ENCODE measurements around the gene SOX6. TPM values are rescaled to one million over a fixed set of nuclear protein-coding genes. Genes with fewer than 3 reads are reported as not detected.

The SOX6 gene
- total RNA-seq, 1 experiment from 2014 or later = not detected

DNA sequence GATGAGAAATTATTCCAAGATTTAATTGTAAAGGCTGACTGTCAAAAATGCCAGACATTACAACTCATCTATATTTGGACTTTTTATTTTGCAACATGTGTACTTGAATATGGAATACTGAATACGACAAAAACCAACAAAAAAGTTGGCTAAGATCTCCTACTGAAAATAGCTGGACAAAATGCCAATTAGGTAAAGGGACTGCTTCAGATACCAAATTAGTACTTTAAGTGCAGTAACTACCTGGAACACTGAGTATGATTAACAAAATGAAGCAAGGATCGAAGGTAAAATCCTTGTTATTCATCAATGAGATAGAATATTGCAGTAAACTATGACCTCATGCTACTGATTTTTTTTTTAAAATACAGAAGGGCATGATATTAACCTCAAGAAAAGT is 173.8 kb downstream of the SOX6 start:
- Histone ChIP-seq H3K9me3 (ENCODE audit: control insufficient read depth, low read depth, low read length) (no peaks in the 10 kb centered on the region), H3K9ac (ENCODE audit: extremely low read depth, insufficient read length, low read length) (no peak overlapping the region), H3K4me2 (ENCODE audit: insufficient read depth, insufficient read length, low read length) (no peak overlapping the region), H2AFZ (ENCODE audit: low read length) (no peak overlapping the region), H4K5ac (ENCODE audit: insufficient read length, low read depth, low read length) (no peak overlapping the region), H2BK120ac (ENCODE audit: low read depth, low read length, poor library complexity, severe bottlenecking) (no peak overlapping the region), H4K91ac (ENCODE audit: insufficient read length, low read depth, low read length) (no peak overlapping the region), H3K56ac (ENCODE audit: insufficient read length, low read depth, low read length) (no peak overlapping the region), H2AK5ac (ENCODE audit: insufficient read length, low read length) (no peak overlapping the region), H3K18ac (ENCODE audit: insufficient read length, low read depth, low read length) (no peak overlapping the region), H3K79me2 (ENCODE audit: insufficient read depth, low read length) (no peaks in the 10 kb centered on the region), H3K27me3 (ENCODE audit: insufficient read depth, low read length) (no peaks in the 10 kb centered on the region; the same call in 1 of the 2 replicates), H2BK5ac (ENCODE audit: insufficient read length, low read length) (no peak overlapping the region), H3K4ac (ENCODE audit: low read depth, low read length) (no peak overlapping the region), H3K79me1 (ENCODE audit: insufficient read depth, low read depth, low read length, poor library complexity, severe bottlenecking) (no peaks in the 10 kb centered on the region), H2BK15ac (ENCODE audit: low read depth, low read length) (no peak overlapping the region), H4K8ac (replicated peaks; ENCODE audit: insufficient read length, low read depth, low read length) (no peak overlapping the region), H3T11ph (ENCODE audit: low read length) (no peak overlapping the region), H3K23me2 (ENCODE audit: insufficient read length, low read depth, low read length, poor library complexity, severe bottlenecking) (no peaks in the 10 kb centered on the region), H3K14ac (ENCODE audit: insufficient read depth, low read length) (no peak overlapping the region), H2BK20ac (ENCODE audit: low read depth, low read length, poor library complexity, severe bottlenecking) (no peak overlapping the region), H3K23ac (ENCODE audit: insufficient read length, low read depth, low read length) (no peak overlapping the region), H3K4me1 (ENCODE audit: insufficient read depth, low read length) (peaks cover 4% of the 10 kb centered on the region), H3K27ac (ENCODE audit: insufficient read length, low read depth, low read length) (no peak overlapping the region), H4K20me1 (ENCODE audit: control insufficient read depth, insufficient read depth, insufficient read length) (no peaks in the 10 kb centered on the region), H2BK12ac (ENCODE audit: insufficient read length, low read depth, low read length) (no peak overlapping the region)
- Mint-ChIP-seq H3K9me3 (no peaks in the 10 kb centered on the region; a peak in 1 of 5 replicates), H3K4me1 (peaks cover 48 to 49% of the 10 kb centered on the region in 2 experiments), H3K27ac (no peak overlapping the region), H3K4me3 (no peak overlapping the region), H3K36me3 (ENCODE audit: insufficient read depth in 1 of 3, low read depth in 3 of 3) (no peaks in the 10 kb centered on the region), H3K27me3 (ENCODE audit: low read depth) (peaks cover 2% of the 10 kb centered on the region; the same call in 1 of the 2 replicates)
- no peak for DNase-seq
- TF ChIP-seq, protein P1, sequence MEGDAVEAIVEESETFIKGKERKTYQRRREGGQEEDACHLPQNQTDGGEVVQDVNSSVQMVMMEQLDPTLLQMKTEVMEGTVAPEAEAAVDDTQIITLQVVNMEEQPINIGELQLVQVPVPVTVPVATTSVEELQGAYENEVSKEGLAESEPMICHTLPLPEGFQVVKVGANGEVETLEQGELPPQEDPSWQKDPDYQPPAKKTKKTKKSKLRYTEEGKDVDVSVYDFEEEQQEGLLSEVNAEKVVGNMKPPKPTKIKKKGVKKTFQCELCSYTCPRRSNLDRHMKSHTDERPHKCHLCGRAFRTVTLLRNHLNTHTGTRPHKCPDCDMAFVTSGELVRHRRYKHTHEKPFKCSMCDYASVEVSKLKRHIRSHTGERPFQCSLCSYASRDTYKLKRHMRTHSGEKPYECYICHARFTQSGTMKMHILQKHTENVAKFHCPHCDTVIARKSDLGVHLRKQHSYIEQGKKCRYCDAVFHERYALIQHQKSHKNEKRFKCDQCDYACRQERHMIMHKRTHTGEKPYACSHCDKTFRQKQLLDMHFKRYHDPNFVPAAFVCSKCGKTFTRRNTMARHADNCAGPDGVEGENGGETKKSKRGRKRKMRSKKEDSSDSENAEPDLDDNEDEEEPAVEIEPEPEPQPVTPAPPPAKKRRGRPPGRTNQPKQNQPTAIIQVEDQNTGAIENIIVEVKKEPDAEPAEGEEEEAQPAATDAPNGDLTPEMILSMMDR (conservative IDR thresholded peaks at IDR 0.05) = no peak
- WGBS (ENCODE audit: extremely low coverage, insufficient read length, low lambda C conversion rate) = no CpG with 5 or more reads among the region's 2 CpGs
